ENCODE data around the gene AMT. TPM values are rescaled to one million over a fixed set of nuclear protein-coding genes. Genes with fewer than 3 reads are reported as not detected.

AMT gene
- total RNA-seq, 1 experiment from 2014 or later: 66.6 TPM

- 0 out of 2 replicates have a peak, but pooled peaks have one; percentile 51 for TF ChIP-seq ESRRA (CRISPR knock-in tag; IDR thresholded peaks at IDR 0.05; ENCODE audit: borderline replicate concordance)
- TF ChIP-seq PRDM15 (CRISPR knock-in tag; IDR thresholded peaks at IDR 0.05): no peak
- no peak for TF ChIP-seq NR2C2 (CRISPR knock-in tag; IDR thresholded peaks at IDR 0.05)
- no peak for TF ChIP-seq ATF3 (CRISPR knock-in tag; conservative IDR thresholded peaks at IDR 0.05)
- TF ChIP-seq ATF6 (CRISPR knock-in tag; IDR thresholded peaks at IDR 0.05): no peak
- TF ChIP-seq ZNF416 (CRISPR knock-in tag; IDR thresholded peaks at IDR 0.05): no peak
- TF ChIP-seq, protein P1, sequence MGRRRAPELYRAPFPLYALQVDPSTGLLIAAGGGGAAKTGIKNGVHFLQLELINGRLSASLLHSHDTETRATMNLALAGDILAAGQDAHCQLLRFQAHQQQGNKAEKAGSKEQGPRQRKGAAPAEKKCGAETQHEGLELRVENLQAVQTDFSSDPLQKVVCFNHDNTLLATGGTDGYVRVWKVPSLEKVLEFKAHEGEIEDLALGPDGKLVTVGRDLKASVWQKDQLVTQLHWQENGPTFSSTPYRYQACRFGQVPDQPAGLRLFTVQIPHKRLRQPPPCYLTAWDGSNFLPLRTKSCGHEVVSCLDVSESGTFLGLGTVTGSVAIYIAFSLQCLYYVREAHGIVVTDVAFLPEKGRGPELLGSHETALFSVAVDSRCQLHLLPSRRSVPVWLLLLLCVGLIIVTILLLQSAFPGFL (CRISPR knock-in tag; IDR thresholded peaks at IDR 0.05; ENCODE audit: borderline replicate concordance): no peak
- TF ChIP-seq ZNF263 (CRISPR knock-in tag; IDR thresholded peaks at IDR 0.05; ENCODE audit: low read depth): peak; percentile 68; the same call in 1 of the 2 replicates
- TF ChIP-seq, protein P2, sequence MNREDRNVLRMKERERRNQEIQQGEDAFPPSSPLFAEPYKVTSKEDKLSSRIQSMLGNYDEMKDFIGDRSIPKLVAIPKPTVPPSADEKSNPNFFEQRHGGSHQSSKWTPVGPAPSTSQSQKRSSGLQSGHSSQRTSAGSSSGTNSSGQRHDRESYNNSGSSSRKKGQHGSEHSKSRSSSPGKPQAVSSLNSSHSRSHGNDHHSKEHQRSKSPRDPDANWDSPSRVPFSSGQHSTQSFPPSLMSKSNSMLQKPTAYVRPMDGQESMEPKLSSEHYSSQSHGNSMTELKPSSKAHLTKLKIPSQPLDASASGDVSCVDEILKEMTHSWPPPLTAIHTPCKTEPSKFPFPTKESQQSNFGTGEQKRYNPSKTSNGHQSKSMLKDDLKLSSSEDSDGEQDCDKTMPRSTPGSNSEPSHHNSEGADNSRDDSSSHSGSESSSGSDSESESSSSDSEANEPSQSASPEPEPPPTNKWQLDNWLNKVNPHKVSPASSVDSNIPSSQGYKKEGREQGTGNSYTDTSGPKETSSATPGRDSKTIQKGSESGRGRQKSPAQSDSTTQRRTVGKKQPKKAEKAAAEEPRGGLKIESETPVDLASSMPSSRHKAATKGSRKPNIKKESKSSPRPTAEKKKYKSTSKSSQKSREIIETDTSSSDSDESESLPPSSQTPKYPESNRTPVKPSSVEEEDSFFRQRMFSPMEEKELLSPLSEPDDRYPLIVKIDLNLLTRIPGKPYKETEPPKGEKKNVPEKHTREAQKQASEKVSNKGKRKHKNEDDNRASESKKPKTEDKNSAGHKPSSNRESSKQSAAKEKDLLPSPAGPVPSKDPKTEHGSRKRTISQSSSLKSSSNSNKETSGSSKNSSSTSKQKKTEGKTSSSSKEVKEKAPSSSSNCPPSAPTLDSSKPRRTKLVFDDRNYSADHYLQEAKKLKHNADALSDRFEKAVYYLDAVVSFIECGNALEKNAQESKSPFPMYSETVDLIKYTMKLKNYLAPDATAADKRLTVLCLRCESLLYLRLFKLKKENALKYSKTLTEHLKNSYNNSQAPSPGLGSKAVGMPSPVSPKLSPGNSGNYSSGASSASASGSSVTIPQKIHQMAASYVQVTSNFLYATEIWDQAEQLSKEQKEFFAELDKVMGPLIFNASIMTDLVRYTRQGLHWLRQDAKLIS (CRISPR knock-in tag; IDR thresholded peaks at IDR 0.05; ENCODE audit: borderline replicate concordance): no peak
- TF ChIP-seq, protein P3, sequence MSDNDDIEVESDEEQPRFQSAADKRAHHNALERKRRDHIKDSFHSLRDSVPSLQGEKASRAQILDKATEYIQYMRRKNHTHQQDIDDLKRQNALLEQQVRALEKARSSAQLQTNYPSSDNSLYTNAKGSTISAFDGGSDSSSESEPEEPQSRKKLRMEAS (CRISPR knock-in tag; IDR thresholded peaks at IDR 0.05): no peak; the same call in 1 of the 2 replicates
- TF ChIP-seq, protein P4, sequence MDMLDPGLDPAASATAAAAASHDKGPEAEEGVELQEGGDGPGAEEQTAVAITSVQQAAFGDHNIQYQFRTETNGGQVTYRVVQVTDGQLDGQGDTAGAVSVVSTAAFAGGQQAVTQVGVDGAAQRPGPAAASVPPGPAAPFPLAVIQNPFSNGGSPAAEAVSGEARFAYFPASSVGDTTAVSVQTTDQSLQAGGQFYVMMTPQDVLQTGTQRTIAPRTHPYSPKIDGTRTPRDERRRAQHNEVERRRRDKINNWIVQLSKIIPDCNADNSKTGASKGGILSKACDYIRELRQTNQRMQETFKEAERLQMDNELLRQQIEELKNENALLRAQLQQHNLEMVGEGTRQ (CRISPR knock-in tag; IDR thresholded peaks at IDR 0.05): peak; percentile 7; the same call in 1 of the 2 replicates
- TF ChIP-seq MLX (CRISPR knock-in tag; IDR thresholded peaks at IDR 0.05): no peak
- TF ChIP-seq SOX15 (CRISPR knock-in tag; IDR thresholded peaks at IDR 0.05): no peak
- no peak for TF ChIP-seq ATF2 (CRISPR knock-in tag; IDR thresholded peaks at IDR 0.05; ENCODE audit: borderline replicate concordance, low read depth)
- TF ChIP-seq PRRX2 (CRISPR knock-in tag; IDR thresholded peaks at IDR 0.05): no peak
- TF ChIP-seq NFE2L1 (CRISPR knock-in tag; IDR thresholded peaks at IDR 0.05): 0 out of 2 replicates have a peak, but pooled peaks have one; percentile 8
- TF ChIP-seq ZBTB21 (CRISPR knock-in tag; IDR thresholded peaks at IDR 0.05; ENCODE audit: borderline replicate concordance): 0 out of 2 replicates have a peak, but pooled peaks have one; percentile 58
- TF ChIP-seq KAT7 (CRISPR knock-in tag; IDR thresholded peaks at IDR 0.05; ENCODE audit: borderline replicate concordance): no peak
- no peak for TF ChIP-seq ZNF423 (CRISPR knock-in tag; IDR thresholded peaks at IDR 0.05)
- no peak; the same call in 1 of the 2 replicates for TF ChIP-seq TEAD1 (CRISPR knock-in tag; IDR thresholded peaks at IDR 0.05)
- TF ChIP-seq ZNF232 (CRISPR knock-in tag; IDR thresholded peaks at IDR 0.05): 0 out of 2 replicates have a peak, but pooled peaks have one; percentile 16
- peak; percentile 93 for TF ChIP-seq ATF1 (CRISPR knock-in tag; IDR thresholded peaks at IDR 0.05)
Measured at GRCh38 chr3:49469936-49470713, 47.9 kb upstream of the AMT start, which contains the start of gene DAG1 (continued).
